ENCODE data around the gene TSEN54.
A peak's percentile ranks its signal among the peaks of the same experiment; 100 is the strongest.
"Not testable (repeated sequence)": the region's sequence is repeated elsewhere in the genome, so short reads cannot be mapped to it uniquely, and the experiment has no call there.

TSEN54 gene

GRCh38 chr17:75516255-75516618 is at the start of gene TSEN54:
TSS of gene TSEN54 (plus strand) at chr17:75516528. CDS start at chr17:75516561, 33 bp downstream.
- peak within 1 kb of the TSS; percentile 87 for H3K4me3 Mint-ChIP-seq
- H3K9me3 Mint-ChIP-seq = no peaks in the 10 kb centered on the region
- H3K27me3 Mint-ChIP-seq = no peaks in the 10 kb centered on the region
- H3K4me1 Mint-ChIP-seq = peaks cover 25% of the 10 kb centered on the region
- peaks cover 18% of the 10 kb centered on the region for H3K36me3 Mint-ChIP-seq (ENCODE audit: low read depth)
- DNase-seq = peak; percentile 97
- ATAC-seq = peak; percentile 89
- H3K27ac Mint-ChIP-seq = peak within 1 kb of the TSS; percentile 62

- no peak for DNase-seq
- no peak overlapping the region for H3K27ac Mint-ChIP-seq
- H3K27me3 Mint-ChIP-seq = no peaks in the 10 kb centered on the region
- H3K36me3 Mint-ChIP-seq (ENCODE audit: low read depth) = peaks cover 8% of the 10 kb centered on the region
- H3K9me3 Mint-ChIP-seq = no peaks in the 10 kb centered on the region
- H3K4me1 Mint-ChIP-seq = peaks cover 1% of the 10 kb centered on the region
- H3K4me3 Mint-ChIP-seq = no peak overlapping the region
- no peak for ATAC-seq
These were observed 48.0 kb upstream of the TSEN54 start for GRCh38 chr17:75468291-75468754.

GRCh38 chr17:75468779-75469373 is 47.5 kb upstream of the TSEN54 start:
- no peaks in the 10 kb centered on the region for H3K9me3 Mint-ChIP-seq
- no peaks in the 10 kb centered on the region for H3K4me1 Mint-ChIP-seq
- H3K27me3 Mint-ChIP-seq = no peaks in the 10 kb centered on the region
- no peak overlapping the region for H3K27ac Mint-ChIP-seq
- ATAC-seq (no peak), DNase-seq (no peak)
- no peak overlapping the region for H3K4me3 Mint-ChIP-seq
- peaks cover 8% of the 10 kb centered on the region for H3K36me3 Mint-ChIP-seq (ENCODE audit: low read depth)

GRCh38 chr17:75471207-75471606 is 45.1 kb upstream of the TSEN54 start:
- no peaks in the 10 kb centered on the region for H3K9me3 Mint-ChIP-seq
- H3K36me3 Mint-ChIP-seq (ENCODE audit: low read depth) = peaks cover 8% of the 10 kb centered on the region
- DNase-seq (no peak), ATAC-seq (no peak)
- no peaks in the 10 kb centered on the region for H3K27me3 Mint-ChIP-seq
- no peak overlapping the region for H3K27ac Mint-ChIP-seq
- H3K4me3 Mint-ChIP-seq = no peak overlapping the region
- H3K4me1 Mint-ChIP-seq = no peaks in the 10 kb centered on the region

- Mint-ChIP-seq H3K27ac (no peak overlapping the region), H3K9me3 (no peaks in the 10 kb centered on the region), H3K27me3 (no peaks in the 10 kb centered on the region), H3K4me3 (no peak overlapping the region), H3K36me3 (ENCODE audit: low read depth) (peaks cover 10% of the 10 kb centered on the region), H3K4me1 (no peaks in the 10 kb centered on the region)
- DNase-seq (no peak), ATAC-seq (no peak)
These were observed 44.2 kb upstream of the TSEN54 start for GRCh38 chr17:75472119-75472518.

GRCh38 chr17:75473246-75473645 is 43.1 kb upstream of the TSEN54 start:
- no peak for DNase-seq
- H3K27me3 Mint-ChIP-seq = no peaks in the 10 kb centered on the region
- H3K4me3 Mint-ChIP-seq = no peak overlapping the region
- ATAC-seq = no peak
- no peaks in the 10 kb centered on the region for H3K9me3 Mint-ChIP-seq
- peaks cover 10% of the 10 kb centered on the region for H3K36me3 Mint-ChIP-seq (ENCODE audit: low read depth)
- no peaks in the 10 kb centered on the region for H3K4me1 Mint-ChIP-seq
- H3K27ac Mint-ChIP-seq = no peak overlapping the region

- DNase-seq = no peak
- H3K27me3 Mint-ChIP-seq = no peaks in the 10 kb centered on the region
- H3K27ac Mint-ChIP-seq = no peak overlapping the region
- no peak for ATAC-seq
- peaks cover 10% of the 10 kb centered on the region for H3K36me3 Mint-ChIP-seq (ENCODE audit: low read depth)
- H3K4me3 Mint-ChIP-seq = no peak overlapping the region
- H3K9me3 Mint-ChIP-seq = no peaks in the 10 kb centered on the region
- no peaks in the 10 kb centered on the region for H3K4me1 Mint-ChIP-seq
These were observed 41.6 kb upstream of the TSEN54 start for GRCh38 chr17:75474736-75475135.

GRCh38 chr17:75475144-75475835 is 41.0 kb upstream of the TSEN54 start:
- no peak for DNase-seq
- H3K4me1 Mint-ChIP-seq = no peaks in the 10 kb centered on the region
- no peak overlapping the region for H3K27ac Mint-ChIP-seq
- no peak for ATAC-seq
- H3K27me3 Mint-ChIP-seq = no peaks in the 10 kb centered on the region
- H3K4me3 Mint-ChIP-seq = no peak overlapping the region
- H3K9me3 Mint-ChIP-seq = no peaks in the 10 kb centered on the region
- peaks cover 10% of the 10 kb centered on the region for H3K36me3 Mint-ChIP-seq (ENCODE audit: low read depth)

GRCh38 chr17:75475851-75476250 is 40.5 kb upstream of the TSEN54 start:
- Mint-ChIP-seq H3K4me3 (no peak overlapping the region), H3K27me3 (no peaks in the 10 kb centered on the region), H3K27ac (no peak overlapping the region), H3K4me1 (no peaks in the 10 kb centered on the region), H3K36me3 (ENCODE audit: low read depth) (peaks cover 10% of the 10 kb centered on the region), H3K9me3 (no peaks in the 10 kb centered on the region)
- ATAC-seq (no peak), DNase-seq (no peak)

- no peaks in the 10 kb centered on the region for H3K9me3 Mint-ChIP-seq
- no peaks in the 10 kb centered on the region for H3K27me3 Mint-ChIP-seq
- no peak overlapping the region for H3K4me3 Mint-ChIP-seq
- H3K27ac Mint-ChIP-seq = no peak overlapping the region
- H3K36me3 Mint-ChIP-seq (ENCODE audit: low read depth) = peaks cover 10% of the 10 kb centered on the region
- ATAC-seq = no peak
- H3K4me1 Mint-ChIP-seq = no peaks in the 10 kb centered on the region
- DNase-seq = no peak
These were observed 40.1 kb upstream of the TSEN54 start for GRCh38 chr17:75476271-75476671.

GRCh38 chr17:75476752-75477489 is 39.4 kb upstream of the TSEN54 start:
- Mint-ChIP-seq H3K4me3 (no peak overlapping the region), H3K4me1 (no peaks in the 10 kb centered on the region), H3K27me3 (no peaks in the 10 kb centered on the region), H3K36me3 (ENCODE audit: low read depth) (peaks cover 10% of the 10 kb centered on the region), H3K27ac (no peak overlapping the region), H3K9me3 (no peaks in the 10 kb centered on the region)
- DNase-seq (no peak), ATAC-seq (no peak)

GRCh38 chr17:75477490-75477862 is 38.9 kb upstream of the TSEN54 start:
- not testable (repeated sequence) for H3K27me3 Mint-ChIP-seq; DNase-seq; H3K4me3 Mint-ChIP-seq; H3K4me1 Mint-ChIP-seq; H3K36me3 Mint-ChIP-seq (ENCODE audit: low read depth); H3K9me3 Mint-ChIP-seq; ATAC-seq; H3K27ac Mint-ChIP-seq

- DNase-seq (no peak), ATAC-seq (no peak)
- H3K27me3 Mint-ChIP-seq = no peaks in the 10 kb centered on the region
- H3K36me3 Mint-ChIP-seq (ENCODE audit: low read depth) = peaks cover 2% of the 10 kb centered on the region
- no peak overlapping the region for H3K4me3 Mint-ChIP-seq
- no peak overlapping the region for H3K27ac Mint-ChIP-seq
- no peaks in the 10 kb centered on the region for H3K9me3 Mint-ChIP-seq
- H3K4me1 Mint-ChIP-seq = no peaks in the 10 kb centered on the region
These were observed 37.8 kb upstream of the TSEN54 start for GRCh38 chr17:75478508-75478907.

- Mint-ChIP-seq H3K27me3 (no peaks in the 10 kb centered on the region), H3K27ac (no peak overlapping the region), H3K9me3 (no peaks in the 10 kb centered on the region), H3K36me3 (ENCODE audit: low read depth) (peaks cover 2% of the 10 kb centered on the region), H3K4me1 (no peaks in the 10 kb centered on the region), H3K4me3 (no peak overlapping the region)
- DNase-seq = no peak
- no peak for ATAC-seq
These were observed 36.0 kb upstream of the TSEN54 start for GRCh38 chr17:75480281-75480680.

Measured in activated naive CD8-positive, alpha-beta T cell treated with anti-CD3 and anti-CD28 coated beads, Interleukin-2, amount 50 U/mL, for 24 hours (primary cell).